HepG2 (cell line): ENCODE data around the gene FAM114A1. TPM values are rescaled to one million over a fixed set of nuclear protein-coding genes. Genes with fewer than 3 reads are reported as not detected.
A peak's percentile ranks its signal among the peaks of the same experiment; 100 is the strongest.

Experiments used
- ATAC-seq: fragments of 200-7000 bp; cut with Tn5 transposase; 3 replicates; pipeline ENCODE4 v1.9.1; 2020; ENCODE audit warnings: mild to moderate bottlenecking, moderate library complexity
- BruUV-seq: library from RNA; stranded (reverse); fragments of 400-500 nt; replicated peaks from 2 replicates; lab custom pipeline; 2021; lab: Mats Ljungman, UMichigan
- CTCF ChIA-PET: fragments of 300-600 bp; formaldehyde crosslinking; extraction: SDS; loops from one replicate; lab custom pipeline; 2021; ENCODE audit warnings: low total read pairs, inconsistent platforms, low intra/inter-chr PET ratio; lab: Yijun Ruan, JAX
- POLR2A ChIA-PET: fragments of 350-600 bp; sonication (Branson Sonifier 250); formaldehyde crosslinking; loops from one replicate; lab custom pipeline; 2020; ENCODE audit warnings: antibody characterized with exemption, inconsistent platforms; lab: Yijun Ruan, JAX
- DNase-seq: peaks from one replicate; pipeline ENCODE4 v3.0.0-alpha.2; 2015; ENCODE audit warnings: low spot score
- FAIRE-seq: peaks from 3 replicates; lab custom pipeline; 2011; peaks lifted over from hg19 to GRCh38; lab: Jason Lieb, UNC
- H2AFZ ChIP-seq: one replicate; pipeline ENCODE4 v1.6.1; 2011; ENCODE audit warnings: low read length, inconsistent platforms
- H3K27ac ChIP-seq: fragments of 300-600 bp; 3 replicates; pipeline ENCODE4 v1.8.0; 2011; ENCODE audit warnings: mixed run types, mild to moderate bottlenecking, mixed read lengths, low read length, inconsistent platforms; ENCODE audit not compliant: insufficient read depth; ENCODE audit errors: extremely low read length
- H3K27me3 ChIP-seq, 2 experiments: fragments of 200-600 bp in 1 of 2; 2 replicates in 1 of 2; 3 replicates in 1 of 2; pipeline versions ENCODE4 v1.6.0 to v1.8.0; 2011; ENCODE audit warnings: low read length in 2 of 2, mild to moderate bottlenecking in 2 of 2, moderate library complexity in 2 of 2, inconsistent platforms in 1 of 2; ENCODE audit not compliant: insufficient read depth in 2 of 2, control insufficient read depth in 1 of 2
- H3K36me3 ChIP-seq, 2 experiments: fragments of 200-600 bp in 1 of 2; replicated peaks in 1 of 2; 2 replicates in 1 of 2; 3 replicates in 1 of 2; pipeline versions ENCODE4 v1.5.1 to v1.8.0; 2011; ENCODE audit warnings: low read length in 2 of 2, inconsistent platforms in 1 of 2; ENCODE audit not compliant: insufficient read depth in 2 of 2, control insufficient read depth in 1 of 2
- H3K4me1 ChIP-seq: 2 replicates; pipeline ENCODE4 v1.5.1; 2012; ENCODE audit warnings: low read length, inconsistent platforms; ENCODE audit not compliant: insufficient read depth
- H3K4me2 ChIP-seq: 2 replicates; pipeline ENCODE4 v1.6.0; 2011; ENCODE audit warnings: low read depth, low read length, inconsistent platforms
- H3K4me3 ChIP-seq, 3 experiments: fragments of 200-600 bp in 1 of 3; sonication (generic), shearing (Covaris generic) in 1 of 3; replicated peaks in 1 of 3; 2 replicates each; pipeline ENCODE4 v1.5.1; 2011 to 2016; ENCODE audit warnings: low read length in 3 of 3, inconsistent platforms in 2 of 3, low read depth in 2 of 3, mild to moderate bottlenecking in 2 of 3, control low read depth in 1 of 3, mixed read lengths in 1 of 3; ENCODE audit not compliant: insufficient read depth in 1 of 3
- H3K79me2 ChIP-seq: one replicate; pipeline ENCODE4 v1.6.1; 2011; ENCODE audit warnings: low read length, inconsistent platforms; ENCODE audit not compliant: insufficient read depth
- H3K9ac ChIP-seq: 2 replicates; pipeline ENCODE4 v1.6.0; 2011; ENCODE audit warnings: mild to moderate bottlenecking, low read depth, low read length, inconsistent platforms; ENCODE audit not compliant: insufficient read depth
- H3K9me3 ChIP-seq: 2 replicates; pipeline ENCODE4 v1.5.1; 2012; ENCODE audit warnings: mild to moderate bottlenecking, low read length
- H4K20me1 ChIP-seq: 2 replicates; pipeline ENCODE4 v1.6.0; 2011; ENCODE audit warnings: inconsistent platforms, mild to moderate bottlenecking, low read length, moderate library complexity; ENCODE audit not compliant: insufficient read depth
- ARID4A ChIP-seq: sonication (generic); formaldehyde crosslinking; IDR thresholded peaks from 2 replicates; pipeline ENCODE4 v1.5.0; 2020; ENCODE audit warnings: mild to moderate bottlenecking, missing genetic modification reagents, borderline replicate concordance
- HNRNPLL ChIP-seq: fragments of 200-400 bp; formaldehyde crosslinking; IDR thresholded peaks from 2 replicates; pipeline ENCODE4 v1.6.1; 2017; ENCODE audit warnings: mild to moderate bottlenecking, low read depth, low read length; ENCODE audit not compliant: poor library complexity, severe bottlenecking
- POLR2G ChIP-seq: fragments of 200-400 bp; formaldehyde crosslinking; IDR thresholded peaks from 2 replicates; pipeline ENCODE4 v1.6.1; 2018; ENCODE audit warnings: mild to moderate bottlenecking, low read depth, low read length, moderate library complexity
- YEATS4 ChIP-seq: sonication (generic); formaldehyde crosslinking; IDR thresholded peaks from 2 replicates; pipeline ENCODE4 v1.4.0; 2020; ENCODE audit warnings: missing genetic modification reagents, borderline replicate concordance
- ZNF143 ChIP-seq: sonication (generic); formaldehyde crosslinking; IDR thresholded peaks from 2 replicates; pipeline ENCODE4 v1.4.0; 2020; ENCODE audit warnings: missing genetic modification reagents
- ZNF446 ChIP-seq: sonication (generic); formaldehyde crosslinking; IDR thresholded peaks from 2 replicates; pipeline ENCODE4 v1.5.0; 2020; ENCODE audit warnings: mild to moderate bottlenecking, missing genetic modification reagents
- ZNF619 ChIP-seq: sonication (generic); formaldehyde crosslinking; IDR thresholded peaks from 2 replicates; pipeline ENCODE4 v1.4.0; 2020; ENCODE audit warnings: mild to moderate bottlenecking, missing genetic modification reagents
- WGBS: methylation state at CpG from one replicate; pipeline ENCODE4 v1.1.6; 2017; ENCODE audit warnings: low lambda C conversion rate; 5-methylcytosine and 5-hydroxymethylcytosine counted together
- in situ Hi-C: cut with HindIII; loops from 2 replicates; pipeline ENCODE4 v1.10.0; 2017; ENCODE audit warnings: low pct_unique_long_range_greater_than_20kb; ENCODE audit not compliant: extremely low pct_ligation_motif_present
- intact Hi-C: fragments of 100-400 bp; cut with micrococcal nuclease; formaldehyde crosslinking; loops from one replicate; pipeline ENCODE4 v1.10.0; 2022; ENCODE audit not compliant: unreplicated experiment
- polyA plus RNA-seq, 8 experiments: library from polyadenylated mRNA; depleted of rRNA in 3 of 8; stranded (reverse) in 7 of 8; unstranded in 1 of 8; fragments of >200 nt; fragmentation: Illumina TruSeq in 4 of 8; extraction: Trizol in 4 of 8; gene quantifications; 2 replicates each; pipeline versions ENCODE4 v1.2.1 to v1.2.3, GENCODE V29; 2011 to 2016; ENCODE audit warnings: low read depth in 4 of 8, missing spikeins in 1 of 8, mixed read lengths in 1 of 8; ENCODE audit not compliant: insufficient read depth in 1 of 8
- total RNA-seq, 5 experiments: library from RNA; depleted of rRNA; stranded (reverse); fragments of >200 nt; fragmentation: Illumina TruSeq; extraction: Trizol; gene quantifications; 2 replicates each; pipeline ENCODE4 v1.2.3, GENCODE V29; 2016; ENCODE audit warnings: low read depth in 1 of 5
- TF ChIP-seq, protein P1 (sequence below), 2 experiments: sonication (generic) in 1 of 2; formaldehyde crosslinking in 1 of 2; IDR thresholded peaks; 2 replicates each; pipeline versions ENCODE4 v1.4.0 to v1.6.1; 2016 to 2020; ENCODE audit warnings: borderline replicate concordance in 1 of 2, low read depth in 1 of 2, mild to moderate bottlenecking in 1 of 2, missing genetic modification reagents in 1 of 2

Gene FAM114A1
- total and polyA plus RNA-seq, 2 of the 13 experiments (the other 11 are each of a cell fraction or from before 2014, with no cell fraction given), result 61.0 to 76.9 TPM

DNA sequence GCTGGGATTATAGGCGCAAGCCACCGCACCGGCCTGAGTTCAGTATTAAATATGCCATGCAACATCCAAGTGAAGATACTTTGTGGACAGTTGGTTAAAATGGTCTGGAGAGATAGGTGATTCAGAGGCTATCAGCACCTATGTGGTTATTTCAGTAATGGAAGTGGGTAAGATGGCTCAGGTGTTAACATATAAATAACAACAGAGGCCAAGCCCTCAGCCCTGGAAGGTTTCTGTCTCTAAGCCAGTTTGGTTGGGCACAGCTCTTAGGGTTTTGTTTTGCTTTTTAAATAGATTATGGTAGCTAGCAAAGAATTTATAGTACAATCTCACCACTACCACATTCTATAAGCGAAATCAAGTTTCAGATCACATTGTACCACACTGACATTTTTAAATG lies 16.6 kb downstream of the FAM114A1 start:
- no peak for TF ChIP-seq POLR2G
- intact Hi-C loops (no loop called here), in situ Hi-C loops (no loop called here)
- no peaks in the 10 kb centered on the region for H3K79me2 ChIP-seq
- BruUV-seq, result no TSS peak
- ChIA-PET POLR2A (no interaction called here), CTCF (no interaction called here)
- no peak overlapping the region for H3K4me2 ChIP-seq
- no peak overlapping the region for H3K9ac ChIP-seq
- WGBS, result over 99% methylated on average over 4 of the region's 4 CpGs
- H4K20me1 ChIP-seq, result no peaks in the 10 kb centered on the region
- no peak overlapping the region for H3K27ac ChIP-seq
- peaks cover 10 to 36% of the 10 kb centered on the region in 2 experiments for H3K36me3 ChIP-seq
- peaks cover 22% of the 10 kb centered on the region for H3K4me1 ChIP-seq
- H2AFZ ChIP-seq, result no peak overlapping the region
- no peak overlapping the region for H3K4me3 ChIP-seq
- FAIRE-seq, result no peak
- no peaks in the 10 kb centered on the region for H3K27me3 ChIP-seq
- no peak for ATAC-seq
- DNase-seq, result no peak
- no peaks in the 10 kb centered on the region for H3K9me3 ChIP-seq

DNA sequence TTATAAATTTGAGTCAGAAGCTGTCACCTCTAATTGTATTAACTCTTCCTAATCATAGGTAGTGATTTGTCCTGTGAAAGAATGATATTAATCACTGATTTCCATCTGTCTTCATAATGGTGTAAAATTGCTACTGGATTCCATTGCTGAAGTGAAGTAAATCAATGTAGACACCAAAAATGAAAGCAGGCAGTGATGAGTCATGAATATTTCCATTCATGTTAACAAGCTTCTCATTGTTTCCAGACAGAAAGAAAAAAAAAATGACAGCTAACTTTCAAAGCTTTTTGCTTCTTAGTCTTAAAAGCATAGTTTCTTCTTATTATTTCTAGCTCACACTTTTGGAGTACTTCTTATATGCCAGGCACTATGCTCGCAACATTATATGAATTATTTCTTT lies 21.5 kb downstream of the FAM114A1 start:
- Histone ChIP-seq H3K27ac (peak overlapping the region; percentile 32), H3K27me3 (no peaks in the 10 kb centered on the region), H3K36me3 (peaks cover 3 to 31% of the 10 kb centered on the region in 2 experiments), H2AFZ (no peak overlapping the region), H3K9me3 (no peaks in the 10 kb centered on the region), H4K20me1 (no peaks in the 10 kb centered on the region), H3K9ac (no peak overlapping the region), H3K4me3 (no peak overlapping the region), H3K79me2 (no peaks in the 10 kb centered on the region), H3K4me1 (peaks cover 48% of the 10 kb centered on the region), H3K4me2 (no peak overlapping the region)
- no TSS peak for BruUV-seq
- ChIA-PET POLR2A (interaction anchor here (1.0 to 1.8 kb wide), 4 partner anchors 14 to 18 kb away, joined by 3 to 10 read pairs (median 4); no protein-coding TSS in a partner anchor), CTCF (no interaction called here)
- WGBS, result 94% methylated on average over 1 of the region's 1 CpG
- in situ Hi-C loops (no loop called here), intact Hi-C loops (no loop called here)
- ATAC-seq (no peak), FAIRE-seq (no peak), DNase-seq (peak; percentile 74)
- no peak for TF ChIP-seq ZNF446 (CRISPR knock-in tag)
- TF ChIP-seq, protein P1, sequence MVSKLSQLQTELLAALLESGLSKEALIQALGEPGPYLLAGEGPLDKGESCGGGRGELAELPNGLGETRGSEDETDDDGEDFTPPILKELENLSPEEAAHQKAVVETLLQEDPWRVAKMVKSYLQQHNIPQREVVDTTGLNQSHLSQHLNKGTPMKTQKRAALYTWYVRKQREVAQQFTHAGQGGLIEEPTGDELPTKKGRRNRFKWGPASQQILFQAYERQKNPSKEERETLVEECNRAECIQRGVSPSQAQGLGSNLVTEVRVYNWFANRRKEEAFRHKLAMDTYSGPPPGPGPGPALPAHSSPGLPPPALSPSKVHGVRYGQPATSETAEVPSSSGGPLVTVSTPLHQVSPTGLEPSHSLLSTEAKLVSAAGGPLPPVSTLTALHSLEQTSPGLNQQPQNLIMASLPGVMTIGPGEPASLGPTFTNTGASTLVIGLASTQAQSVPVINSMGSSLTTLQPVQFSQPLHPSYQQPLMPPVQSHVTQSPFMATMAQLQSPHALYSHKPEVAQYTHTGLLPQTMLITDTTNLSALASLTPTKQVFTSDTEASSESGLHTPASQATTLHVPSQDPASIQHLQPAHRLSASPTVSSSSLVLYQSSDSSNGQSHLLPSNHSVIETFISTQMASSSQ (IDR thresholded peaks at IDR 0.05; ENCODE audit: low read depth), result no peak
- TF ChIP-seq, protein P1 (CRISPR knock-in tag; IDR thresholded peaks at IDR 0.05; ENCODE audit: borderline replicate concordance), result no peak
- TF ChIP-seq ZNF143, result no peak
- TF ChIP-seq HNRNPLL, result no peak
- no peak for TF ChIP-seq ARID4A (CRISPR knock-in tag)
- TF ChIP-seq YEATS4 (CRISPR knock-in tag), result no peak
- TF ChIP-seq ZNF619 (CRISPR knock-in tag), result no peak
